OCI-LY7 (cell line): ENCODE results near the gene PPP1R36. TPM values are rescaled to one million over a fixed set of nuclear protein-coding genes. Genes with fewer than 3 reads are reported as not detected.

ENCODE experiments used
- BruUV-seq: library from RNA; stranded (reverse); fragments of 400-500 nt; replicated peaks from 2 replicates; lab custom pipeline; 2021; lab: Mats Ljungman, UMichigan
- CTCF ChIA-PET: fragments of 300-600 bp; sonication (Branson Sonifier 250); formaldehyde crosslinking; loops from one replicate; lab custom pipeline; 2022; ENCODE audit warnings: antibody characterized with exemption; ENCODE audit not compliant: unreplicated experiment; lab: Charles Lee
- POLR2A ChIA-PET: fragments of 300-600 bp; sonication (Branson Sonifier 250); formaldehyde crosslinking; loops from one replicate; lab custom pipeline; 2022; ENCODE audit warnings: antibody characterized with exemption; lab: Charles Lee
- DNase-seq: peaks from one replicate; pipeline ENCODE4 v3.0.0-alpha.2; 2015; ENCODE audit warnings: low spot score
- H2AFZ ChIP-seq: fragments of 200-600 bp; sonication (generic), shearing (Covaris generic); 2 replicates; pipeline ENCODE4 v1.6.1; 2014; ENCODE audit warnings: mild to moderate bottlenecking, antibody characterized with exemption, low read length, moderate library complexity
- H3K27ac ChIP-seq: fragments of 200-600 bp; sonication (generic); 2 replicates; pipeline ENCODE4 v1.5.1; 2014; ENCODE audit warnings: mixed run types, low read depth, mild to moderate bottlenecking, moderate library complexity, low read length, inconsistent platforms; ENCODE audit not compliant: poor library complexity, severe bottlenecking
- H3K36me3 ChIP-seq: fragments of 200-600 bp; sonication (generic); 2 replicates; pipeline ENCODE4 v1.6.1; 2014; ENCODE audit warnings: mild to moderate bottlenecking, antibody characterized with exemption, low read length, moderate library complexity, mixed read lengths; ENCODE audit not compliant: insufficient read depth
- H3K4me1 ChIP-seq: fragments of 200-600 bp; sonication (generic); 2 replicates; pipeline ENCODE4 v1.5.1; 2014; ENCODE audit warnings: mild to moderate bottlenecking, low read length; ENCODE audit not compliant: insufficient read depth, poor library complexity, severe bottlenecking
- H3K4me2 ChIP-seq: fragments of 200-600 bp; sonication (generic); 2 replicates; pipeline ENCODE4 v1.6.1; 2014; ENCODE audit warnings: mild to moderate bottlenecking, low read length
- H3K4me3 ChIP-seq: fragments of 200-600 bp; sonication (generic); 2 replicates; pipeline ENCODE4 v1.5.1; 2014; ENCODE audit warnings: mild to moderate bottlenecking, low read depth, low read length; ENCODE audit not compliant: poor library complexity, severe bottlenecking
- H3K79me2 ChIP-seq: fragments of 200-600 bp; sonication (generic); 2 replicates; pipeline ENCODE4 v1.6.1; 2016; ENCODE audit warnings: low read depth, mild to moderate bottlenecking, low read length, moderate library complexity, mixed read lengths; ENCODE audit not compliant: insufficient read depth
- H3K9me2 ChIP-seq: fragments of 200-600 bp; sonication (generic); 2 replicates; pipeline ENCODE4 v1.6.1; 2016; ENCODE audit warnings: mild to moderate bottlenecking, low read length, mixed read lengths; ENCODE audit not compliant: insufficient read depth
- H3K9me3 ChIP-seq: fragments of 200-600 bp; sonication (generic); 2 replicates; pipeline ENCODE4 v1.6.1; 2014; ENCODE audit warnings: mild to moderate bottlenecking, mixed run types, low read length, mixed read lengths
- H4K20me1 ChIP-seq: fragments of 200-600 bp; sonication (generic); 2 replicates; pipeline ENCODE4 v1.6.1; 2014; ENCODE audit warnings: mild to moderate bottlenecking, antibody characterized with exemption, low read length, moderate library complexity, mixed read lengths; ENCODE audit not compliant: insufficient read depth
- CTCF ChIP-seq: fragments of 200-600 bp; sonication (generic); conservative IDR thresholded peaks from 2 replicates; pipeline ENCODE4 v1.5.1; 2014; ENCODE audit warnings: mild to moderate bottlenecking, antibody characterized with exemption, low read length, moderate library complexity, mixed read lengths
- EZH2phosphoT487 ChIP-seq: fragments of 200-600 bp; sonication (generic); IDR thresholded peaks from 2 replicates; pipeline ENCODE4 v1.6.1; 2018; ENCODE audit warnings: low read depth, borderline replicate concordance, mild to moderate bottlenecking, mixed run types, antibody characterized with exemption, low read length, moderate library complexity, mixed read lengths
- intact Hi-C: fragments of 100-400 bp; cut with micrococcal nuclease; formaldehyde crosslinking; loops from one replicate; pipeline ENCODE4 v1.10.0; 2022; ENCODE audit not compliant: unreplicated experiment
- total RNA-seq, 2 experiments: library from RNA; depleted of rRNA in 1 of 2; stranded (reverse); fragments of >200 nt in 1 of 2; shearing (Covaris generic) in 1 of 2; gene quantifications; 2 replicates each; pipeline ENCODE4 v1.2.3, GENCODE V29; 2014 to 2022

Gene PPP1R36
- total RNA-seq, 2 experiments from 2014 or later: not detected

- DNase-seq: peak; percentile 87
- ChIA-PET POLR2A (interaction anchor here (0.6 to 1.4 kb wide), 10 partner anchors 9 to 760 kb away, joined by 3 to 6 read pairs (median 3); no protein-coding TSS in a partner anchor), CTCF (interaction anchor here (0.6 to 0.7 kb wide), 2 partner anchors 82 to 486 kb away, joined by 4 to 8 read pairs; no protein-coding TSS in a partner anchor)
- no peak for TF ChIP-seq CTCF
- no peak for TF ChIP-seq EZH2phosphoT487
- intact Hi-C loops: loop anchor here (2.0 to 10.0 kb wide), 3 partner anchors 166 to 780 kb away; partner anchors contain the start of genes SGPP1 and SYNE2
- peaks cover 58% of the 10 kb centered on the region for H3K4me1 ChIP-seq
- peak within 1 kb of the TSS; percentile 99 for H3K4me2 ChIP-seq
- H4K20me1 ChIP-seq: peaks cover 40% of the 10 kb centered on the region
- H3K79me2 ChIP-seq: peaks cover 81% of the 10 kb centered on the region
- H3K4me3 ChIP-seq: peak within 1 kb of the TSS; percentile 87
- H3K36me3 ChIP-seq: peaks cover 7% of the 10 kb centered on the region
- H3K27ac ChIP-seq: peak within 1 kb of the TSS; percentile 96
- no peaks in the 10 kb centered on the region for H3K9me3 ChIP-seq
- peak within 1 kb of the TSS; percentile 67 for H2AFZ ChIP-seq
- no TSS peak for BruUV-seq
- no peaks in the 10 kb centered on the region for H3K9me2 ChIP-seq
Measured at GRCh38 chr14:64504310-64504896, 45.4 kb upstream of the PPP1R36 start, which contains the start of gene ZBTB1. TSS of gene ZBTB1 (plus strand) at chr14:64504770. CDS start at chr14:64521505, 16,735 bp downstream.

- Histone ChIP-seq H3K4me3 (peak overlapping the region; percentile 87), H2AFZ (peak overlapping the region; percentile 49), H3K4me1 (peaks cover 55% of the 10 kb centered on the region), H3K79me2 (peaks cover 78% of the 10 kb centered on the region), H3K9me3 (no peaks in the 10 kb centered on the region), H3K27ac (peak overlapping the region; percentile 96), H4K20me1 (peaks cover 40% of the 10 kb centered on the region), H3K36me3 (no peaks in the 10 kb centered on the region; the same call in 1 of the 2 replicates), H3K9me2 (no peaks in the 10 kb centered on the region), H3K4me2 (peak overlapping the region; percentile 99)
- no TSS peak for BruUV-seq
- POLR2A ChIA-PET: interaction anchor here (0.6 to 2.1 kb wide), 7 partner anchors 8 to 478 kb away, joined by 3 to 5 read pairs (median 3); no protein-coding TSS in a partner anchor
- DNase-seq: peak; percentile 93
- intact Hi-C loops: loop anchor here (2.0 to 10.0 kb wide), 3 partner anchors 166 to 780 kb away; partner anchors contain the start of genes SGPP1 and SYNE2
- TF ChIP-seq EZH2phosphoT487 (no peak), CTCF (no peak)
- CTCF ChIA-PET: interaction anchor here (0.6 kb wide), 1 partner anchor 83 kb away, joined by 8 read pairs; no protein-coding TSS in a partner anchor
Measured at GRCh38 chr14:64504897-64505794, 44.6 kb upstream of the PPP1R36 start.
